Fibroblast of the conjunctiva (primary cell): ENCODE results near the gene RNF126.
A peak's percentile ranks its signal among the peaks of the same experiment; 100 is the strongest.
"Not testable (repeated sequence)": the region's sequence is repeated elsewhere in the genome, so short reads cannot be mapped to it uniquely, and the experiment has no call there.

Experiments
- DNase-seq: peaks from one replicate; pipeline ENCODE4 v3.0.0-alpha.2; 2010; ENCODE audit warnings: low read depth

Gene RNF126

DNA sequence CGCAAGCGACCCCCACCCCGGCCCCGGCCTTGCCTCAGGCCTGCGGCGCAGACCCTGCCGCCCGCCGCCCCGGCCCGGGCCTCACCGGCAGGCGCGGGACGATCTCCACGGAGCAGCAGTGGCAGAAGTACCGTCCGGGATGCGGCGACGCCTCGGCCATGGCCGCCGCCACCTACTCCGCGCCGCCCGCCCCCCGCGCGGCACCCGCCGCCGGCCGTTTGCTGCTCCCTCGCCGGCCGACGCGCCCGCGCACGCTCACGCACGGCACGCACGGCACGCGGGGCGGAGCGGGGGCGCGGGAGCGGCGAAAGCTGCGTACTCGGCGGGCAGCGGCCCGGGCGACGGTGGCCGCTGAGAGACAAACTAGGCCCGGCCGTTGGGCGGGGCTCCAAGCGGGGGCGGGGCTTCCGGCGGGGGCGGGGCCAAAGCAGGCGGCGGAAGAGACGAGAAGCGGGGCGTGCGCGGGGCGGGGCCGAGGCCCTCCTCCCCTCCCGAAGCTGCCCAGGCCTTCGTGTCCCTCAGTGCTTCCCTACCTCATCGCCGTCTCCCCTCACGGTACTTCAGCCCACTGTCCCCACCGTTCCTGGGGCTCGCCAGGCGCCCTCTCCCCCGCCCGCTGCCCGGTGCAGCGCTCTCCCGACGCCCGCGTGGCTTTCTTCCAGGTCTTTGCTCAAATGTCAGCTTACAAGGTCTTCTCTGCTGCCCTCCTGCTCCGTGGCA is at the start of gene RNF126:
TSS of gene RNF126 (minus strand) at position 253 of the 720 bp plus-strand sequence. CDS start at position 160, 93 bp downstream.
- peak; percentile 75 for DNase-seq

DNA sequence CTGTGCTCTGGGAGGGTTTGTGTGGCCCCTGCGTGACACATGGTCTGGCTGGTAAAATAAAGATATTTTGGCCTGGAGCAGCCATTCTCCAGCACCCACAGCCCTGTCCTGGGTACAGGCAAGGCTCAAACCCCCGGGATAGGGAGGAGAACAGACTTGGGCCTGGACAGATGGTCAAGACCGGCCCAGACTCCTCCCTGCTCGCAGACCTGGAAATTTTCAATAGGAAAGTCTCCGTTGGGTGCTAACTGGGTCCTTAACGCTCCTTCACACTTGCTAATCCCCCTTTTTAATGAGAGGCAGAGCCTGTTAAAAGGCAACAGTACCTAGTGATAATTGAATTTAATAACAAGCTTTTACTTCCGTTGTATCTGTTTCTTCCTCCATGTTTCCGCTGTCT is 48.2 kb upstream of the RNF126 start:
- DNase-seq, result no peak

DNA sequence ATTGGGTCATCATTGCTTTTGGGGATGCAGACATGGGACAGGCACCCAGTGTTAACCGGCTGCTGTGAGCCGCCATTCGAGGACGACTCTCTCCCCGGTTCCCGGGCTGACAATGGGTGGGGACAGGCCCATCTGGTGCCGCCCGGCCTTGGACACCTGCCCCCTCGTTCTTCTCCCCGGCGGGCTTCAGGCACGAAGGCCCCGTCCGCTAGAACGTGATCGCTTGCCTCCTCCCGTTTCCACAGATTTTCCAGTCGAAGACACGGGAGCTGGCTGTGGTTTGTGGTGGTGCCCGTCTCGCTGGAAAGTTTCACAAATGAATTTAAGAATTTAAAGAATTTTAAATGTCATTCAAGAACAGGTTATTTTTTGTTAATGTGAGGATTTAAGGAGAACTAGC is 47.8 kb upstream of the RNF126 start:
- DNase-seq, result no peak

DNA sequence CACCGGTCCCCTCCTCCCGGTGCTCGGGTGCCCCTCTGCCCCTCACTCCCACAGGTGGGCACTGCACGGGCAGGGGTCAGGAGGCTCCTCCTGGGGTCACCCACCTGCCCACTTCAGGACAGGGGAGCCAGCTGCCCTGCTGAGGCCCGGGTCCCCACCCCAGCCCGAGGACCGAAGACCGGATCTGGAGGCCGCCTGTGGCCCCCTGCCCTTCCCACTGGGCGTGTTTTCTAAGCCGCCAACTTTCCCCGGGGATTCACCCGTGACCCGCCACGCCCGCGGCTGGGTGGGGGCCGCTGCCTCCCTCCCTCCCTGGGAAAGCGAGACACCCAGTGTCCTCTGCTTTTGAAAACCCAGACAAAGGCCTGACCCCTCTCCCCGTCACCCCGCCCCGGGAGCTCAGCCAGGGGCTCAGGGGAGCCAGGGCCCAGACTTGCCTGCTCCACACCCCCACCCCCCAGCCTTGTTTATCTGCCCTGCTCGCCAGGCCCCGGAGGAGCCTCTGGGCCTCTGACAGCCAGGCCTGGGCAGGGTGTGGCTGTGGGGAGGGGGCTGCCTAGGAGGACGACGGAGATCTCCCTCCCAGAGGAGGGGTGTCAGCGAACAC is 47.1 kb upstream of the RNF126 start:
- DNase-seq, result no peak

DNA sequence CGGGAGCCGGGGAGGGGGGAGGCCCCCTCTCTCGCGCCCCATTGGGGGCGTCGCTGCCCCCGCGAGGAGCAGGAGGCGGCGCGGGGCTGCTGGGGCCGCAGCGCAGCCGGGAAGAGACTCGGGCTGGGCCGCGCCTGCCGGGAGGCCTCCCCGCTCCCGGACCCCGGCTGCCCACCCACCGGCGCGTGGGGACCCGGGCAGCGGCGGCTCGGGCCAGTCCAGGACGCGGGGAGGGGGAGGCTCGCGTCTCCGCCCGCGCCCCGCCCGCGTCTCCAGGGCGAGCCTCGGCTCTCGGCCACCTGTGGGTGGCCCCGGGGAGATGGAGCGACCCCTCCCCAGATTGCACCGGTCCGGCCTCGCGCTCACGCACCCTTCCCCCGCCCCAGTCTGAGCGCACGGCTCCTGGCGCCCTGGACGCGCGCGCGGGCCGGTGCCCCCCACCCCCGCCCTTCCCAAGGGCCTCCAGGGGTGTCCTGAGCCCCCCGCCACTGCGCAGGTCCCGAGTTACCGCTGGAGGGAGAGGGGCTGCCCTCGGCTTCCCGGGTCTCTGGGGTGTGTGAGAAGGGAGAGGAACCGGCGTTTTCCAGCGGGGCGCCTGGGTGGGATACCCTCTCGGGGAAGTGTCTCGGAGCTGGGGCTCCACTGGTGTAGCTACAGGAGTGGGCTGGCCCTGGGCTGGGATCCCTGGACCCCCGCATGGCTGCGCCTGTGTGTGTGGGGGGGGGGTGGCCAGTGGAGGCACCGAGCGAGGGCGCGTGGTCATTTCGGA is 46.4 kb upstream of the RNF126 start:
- DNase-seq, result no peak

DNA sequence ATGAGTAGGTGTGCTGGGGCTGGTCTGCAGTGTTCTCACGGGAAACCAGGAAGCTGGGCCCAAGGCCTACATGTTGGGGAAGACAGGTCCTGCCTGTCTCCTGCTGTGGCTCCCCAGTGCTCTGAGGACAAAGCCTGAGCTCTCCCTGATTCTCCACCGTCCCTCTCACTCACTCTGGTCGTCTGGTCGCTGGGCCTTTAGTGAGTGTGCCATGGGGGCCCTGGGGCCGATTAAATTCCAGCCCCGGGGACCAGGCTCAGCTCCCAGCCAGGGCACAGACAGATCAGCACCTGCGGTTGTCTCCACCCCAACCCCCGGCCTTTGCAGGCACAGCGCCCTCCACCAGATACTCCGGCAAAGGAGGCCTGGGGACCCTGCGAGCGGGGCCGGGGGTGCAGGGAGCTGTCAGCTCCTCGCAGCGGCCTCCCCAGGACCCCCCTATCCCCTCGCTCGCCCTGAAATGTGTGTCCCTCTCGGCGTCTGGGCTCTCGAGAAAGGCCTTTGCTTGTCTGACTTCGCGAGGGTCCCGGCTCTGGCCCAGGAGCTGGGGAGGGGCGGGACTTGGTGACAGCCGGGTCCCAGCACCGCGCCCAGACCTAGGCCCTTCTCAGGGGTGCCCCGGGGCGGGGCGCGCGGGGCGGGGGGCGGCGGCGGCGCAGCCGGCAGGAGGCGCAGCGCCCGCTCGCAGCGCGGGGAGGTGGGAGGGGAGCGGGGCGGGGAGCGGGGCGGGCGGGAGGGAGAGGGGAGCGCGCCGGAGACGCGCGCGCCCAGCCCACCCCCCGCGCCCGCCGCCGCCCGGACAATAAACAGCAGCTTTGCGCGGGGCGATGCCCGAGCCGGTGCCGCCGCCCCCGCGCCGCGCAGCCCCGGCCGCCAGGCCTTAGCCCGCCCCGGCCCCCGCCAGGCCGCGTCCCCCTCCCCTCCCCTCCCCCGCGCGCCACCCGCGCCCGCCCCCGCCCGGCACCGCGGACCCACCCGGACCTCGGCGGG is 45.4 kb upstream of the RNF126 start, which contains the start of gene PALM:
TSS of gene PALM (plus strand) at position 782 of the 990 bp plus-strand sequence. CDS start 212 bp downstream, outside the sequence.
- no peak for DNase-seq

DNA sequence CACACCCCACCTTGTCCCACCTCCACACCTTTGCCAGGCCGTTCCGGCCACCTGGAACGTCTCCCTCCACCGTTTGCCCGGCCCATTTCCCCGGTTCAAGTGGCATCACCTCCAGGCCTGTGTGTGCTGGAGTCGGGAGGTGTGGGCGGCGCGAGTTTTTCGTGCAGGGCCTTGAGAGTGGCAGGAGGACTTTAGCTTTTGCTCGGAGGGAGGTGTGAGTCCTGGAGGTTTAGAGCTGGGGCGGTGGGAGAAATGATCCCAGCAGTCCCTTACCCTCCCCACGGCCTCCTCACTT is 41.4 kb upstream of the RNF126 start:
- no peak for DNase-seq

DNA sequence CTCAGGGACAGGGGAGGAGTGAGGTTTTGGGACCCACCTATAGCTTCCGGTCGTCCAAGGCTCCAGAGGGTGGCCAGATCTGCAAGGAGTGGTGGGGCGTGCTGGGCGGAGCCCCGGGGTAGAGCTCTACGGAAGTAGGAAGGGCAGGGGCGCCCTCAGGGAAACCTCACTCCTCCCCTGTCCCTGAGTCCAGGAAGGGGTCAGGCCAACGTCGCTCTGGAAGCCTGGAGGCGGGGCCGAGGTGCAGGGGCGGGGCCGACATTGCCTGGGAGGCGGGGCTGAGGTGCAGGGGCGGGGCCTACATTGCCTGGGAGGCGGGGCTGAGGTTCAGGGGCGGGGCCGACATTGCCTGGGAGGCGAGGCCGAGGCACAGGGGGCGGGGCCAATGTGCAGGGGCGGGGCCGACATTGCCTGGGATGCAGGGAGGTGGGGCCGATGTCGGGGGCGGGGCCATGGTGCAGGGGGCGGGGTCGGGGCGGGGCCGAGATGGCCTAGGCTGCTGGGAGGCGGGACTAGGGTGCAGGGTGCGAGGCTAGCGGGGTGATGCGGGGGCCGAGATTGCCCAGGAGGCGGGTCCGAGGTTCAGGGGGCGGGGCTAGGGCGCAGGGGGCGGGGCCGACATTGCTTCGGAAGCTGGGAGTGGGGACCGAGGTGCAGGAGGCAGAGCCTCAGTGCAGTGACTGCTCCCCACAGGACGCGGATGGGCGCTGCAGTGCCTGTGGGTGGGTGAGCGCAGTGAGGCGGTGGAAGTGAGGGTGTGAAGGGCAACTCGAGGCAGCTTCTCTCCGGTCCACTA is 40.8 kb upstream of the RNF126 start:
- no peak for DNase-seq

DNA sequence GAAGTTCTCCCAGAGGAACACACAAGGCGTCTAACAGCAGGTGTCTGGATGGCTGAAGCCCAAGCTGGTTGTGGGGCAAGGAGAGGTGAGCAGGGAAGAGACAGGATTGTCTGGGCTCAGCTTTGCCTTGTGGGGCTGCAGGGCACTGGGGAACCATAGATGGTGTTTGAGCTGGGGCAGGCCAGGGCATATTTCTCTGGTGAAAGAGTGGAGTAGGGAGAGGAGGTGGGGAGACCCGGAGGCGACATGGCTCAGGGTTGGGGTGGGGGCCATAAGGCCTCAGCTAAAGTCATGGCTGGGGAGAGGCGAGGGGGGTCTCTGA is 40.3 kb upstream of the RNF126 start:
- DNase-seq, result no peak

DNA sequence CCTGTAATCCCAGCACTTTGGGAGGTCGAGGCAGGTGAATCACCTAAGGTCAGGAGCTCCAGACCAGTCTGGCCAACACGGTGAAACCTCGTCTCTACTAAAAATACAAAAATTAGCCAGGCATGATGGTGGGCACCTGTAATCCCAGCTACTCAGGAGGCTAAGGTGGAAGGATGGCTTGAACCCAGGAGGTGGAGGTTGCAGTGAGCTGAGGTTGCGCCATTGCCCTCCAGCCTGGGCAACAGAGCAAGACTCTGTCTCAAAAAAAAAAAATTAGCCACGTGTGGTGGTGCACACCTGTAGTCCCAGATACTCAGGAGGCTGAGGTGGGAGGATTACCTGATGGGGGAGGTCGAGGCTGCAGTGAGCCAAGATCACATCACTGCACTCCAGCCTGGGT is 39.8 kb upstream of the RNF126 start:
- not testable (repeated sequence) for DNase-seq

DNA sequence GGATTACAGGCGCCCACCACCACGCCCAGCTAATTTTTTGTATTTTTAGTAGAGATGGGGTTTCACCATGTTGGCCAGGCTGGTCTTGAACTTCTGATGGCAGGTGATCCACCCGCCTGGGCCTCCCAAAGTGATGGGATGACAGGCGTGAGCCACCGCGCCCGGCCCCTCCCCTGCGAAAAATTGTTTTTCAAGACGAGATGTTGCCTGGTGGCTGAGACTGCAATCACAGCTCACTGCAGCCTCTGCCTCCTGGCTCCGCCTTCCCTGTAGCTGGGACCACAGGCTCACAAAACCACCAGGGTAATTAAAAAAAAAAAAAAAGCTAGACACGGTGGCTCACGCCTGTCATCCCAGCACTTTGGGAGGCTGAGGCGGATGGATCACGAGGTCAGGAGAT is 36.9 kb upstream of the RNF126 start:
- DNase-seq, result not testable (repeated sequence)

DNA sequence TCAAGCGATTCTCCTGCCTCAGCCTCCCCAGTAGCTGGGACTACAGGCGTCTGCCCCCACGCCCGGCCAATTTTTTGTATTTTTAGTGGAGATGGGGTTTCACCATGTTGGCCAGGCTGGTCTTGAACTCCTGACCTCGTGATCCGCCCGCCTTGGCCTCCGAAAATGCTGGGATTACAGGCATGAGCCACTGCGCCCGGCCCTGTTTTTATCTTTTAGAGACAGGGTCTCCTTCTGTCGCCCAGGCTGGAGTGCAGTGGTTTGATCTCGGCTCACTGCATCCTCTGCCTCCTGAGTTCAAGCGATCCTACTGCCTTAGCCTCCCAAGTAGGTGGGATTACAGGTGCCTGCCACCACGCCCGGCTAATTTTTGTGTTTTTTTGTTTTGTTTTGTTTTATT is 35.5 kb upstream of the RNF126 start:
- not testable (repeated sequence) for DNase-seq

DNA sequence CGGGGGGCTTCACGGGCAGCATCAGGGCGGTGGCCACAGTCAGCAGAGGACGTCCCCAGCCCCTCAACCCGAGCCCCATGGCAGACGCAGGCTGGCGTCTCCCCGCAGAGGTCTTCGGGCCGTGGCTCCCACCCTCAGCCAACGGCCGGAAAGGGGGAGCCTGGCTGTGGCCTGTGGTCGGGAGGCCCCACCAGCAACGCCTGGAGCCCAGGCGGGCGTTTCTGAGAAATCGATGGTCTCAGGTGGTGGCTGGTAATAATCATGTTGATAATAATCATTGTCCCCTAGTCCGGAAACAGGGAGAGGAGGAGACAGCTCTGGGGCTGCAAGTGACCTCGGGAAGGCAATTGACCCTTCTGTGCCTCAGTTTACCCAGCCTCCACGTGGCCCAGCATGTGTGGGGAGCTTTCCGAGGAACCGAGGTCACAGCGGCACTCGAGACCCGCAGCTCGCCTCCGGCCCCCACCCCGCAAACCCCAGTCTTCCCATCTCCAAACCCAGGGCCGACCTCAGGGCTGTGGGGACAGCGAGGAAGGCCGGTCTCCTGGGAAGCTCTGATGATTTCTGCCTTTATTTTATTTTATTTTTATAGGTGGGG is 32.4 kb upstream of the RNF126 start, which contains the start of gene PRSS57:
TSS of gene PRSS57 (minus strand) at position 101 of the 598 bp plus-strand sequence. CDS start at position 79, 22 bp downstream.
- DNase-seq, result no peak

DNA sequence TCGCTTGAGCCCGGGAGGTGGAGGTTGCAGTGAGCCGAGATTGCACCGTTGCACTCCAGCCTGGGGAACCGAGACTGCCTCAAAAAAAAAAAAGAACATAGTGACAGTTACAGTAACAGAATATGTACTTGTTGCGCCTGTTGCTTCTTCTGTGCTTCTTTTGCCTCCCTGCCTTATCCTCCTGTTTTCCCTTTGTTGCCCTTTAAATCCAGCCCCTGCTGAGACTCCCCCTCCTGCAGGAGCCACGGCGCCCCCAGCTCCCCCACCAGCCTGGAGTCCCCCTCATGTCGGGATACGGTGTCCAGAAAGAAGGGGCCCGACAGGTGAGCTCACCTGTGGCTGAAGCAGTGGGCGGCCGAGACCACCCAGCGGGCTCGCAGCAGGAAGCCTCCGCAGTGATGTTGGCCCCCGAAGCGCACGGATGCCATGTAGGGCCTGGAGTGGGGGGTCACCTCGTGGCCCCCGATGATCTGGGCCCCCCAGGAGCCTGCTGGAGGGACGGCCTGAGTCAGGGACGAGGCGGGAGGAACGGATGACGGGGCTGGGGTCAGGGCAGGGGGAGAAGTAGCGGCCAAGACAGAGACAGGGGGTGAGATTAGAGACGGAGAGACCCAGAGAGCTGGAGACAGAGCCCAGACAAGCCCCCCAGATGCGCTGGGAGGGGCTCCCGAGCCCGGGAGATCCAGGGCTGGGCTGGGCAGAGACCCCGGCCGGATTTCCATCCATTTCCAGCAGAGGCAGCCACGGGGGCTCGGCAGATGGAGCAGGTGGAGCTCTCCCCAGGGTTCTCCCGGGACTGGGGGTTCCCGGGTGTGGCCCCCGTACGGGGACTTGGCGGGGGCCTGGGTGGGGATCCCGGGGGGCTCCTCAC is 31.7 kb upstream of the RNF126 start:
- no peak for DNase-seq

DNA sequence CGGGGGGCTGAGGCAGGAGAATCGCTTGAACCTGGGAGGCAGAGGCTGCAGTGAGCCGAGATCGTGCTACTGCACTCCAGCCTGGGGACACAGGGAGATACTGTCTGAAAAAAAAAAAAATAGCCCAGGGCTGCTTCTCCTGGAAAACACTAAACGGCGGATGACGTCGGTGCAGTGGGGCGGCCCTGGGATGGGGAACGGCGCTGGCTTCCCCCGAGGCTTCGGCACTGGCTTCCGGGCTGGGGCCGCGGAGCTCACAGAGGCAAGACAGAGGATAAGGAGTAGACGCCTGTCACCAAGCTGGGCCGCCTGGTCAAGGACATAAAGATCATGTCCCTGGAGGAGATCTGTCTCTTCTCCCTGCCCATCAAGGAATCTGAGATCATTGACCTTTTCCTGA is 27.2 kb upstream of the RNF126 start:
- DNase-seq, result no peak

DNA sequence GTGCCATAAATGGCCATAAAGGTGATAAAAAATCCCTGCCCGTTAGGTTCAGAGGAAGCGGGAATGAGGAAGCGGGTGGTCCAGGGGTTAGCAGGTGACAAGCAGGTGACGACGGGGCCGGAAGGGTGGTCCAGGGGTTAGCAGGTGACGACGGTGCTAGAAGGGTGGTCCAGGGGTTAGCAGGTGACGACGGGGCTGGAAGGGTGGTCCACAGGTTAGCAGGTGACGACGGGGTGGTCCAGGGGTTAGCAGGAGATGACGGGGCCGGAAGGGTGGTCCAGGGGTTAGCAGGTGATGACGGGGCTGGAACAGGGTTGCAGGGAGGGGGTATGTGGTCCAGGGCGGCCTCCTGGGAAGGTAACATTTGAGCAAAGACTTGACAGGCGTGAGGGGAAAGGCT is 26.0 kb upstream of the RNF126 start:
- DNase-seq, result no peak

DNA sequence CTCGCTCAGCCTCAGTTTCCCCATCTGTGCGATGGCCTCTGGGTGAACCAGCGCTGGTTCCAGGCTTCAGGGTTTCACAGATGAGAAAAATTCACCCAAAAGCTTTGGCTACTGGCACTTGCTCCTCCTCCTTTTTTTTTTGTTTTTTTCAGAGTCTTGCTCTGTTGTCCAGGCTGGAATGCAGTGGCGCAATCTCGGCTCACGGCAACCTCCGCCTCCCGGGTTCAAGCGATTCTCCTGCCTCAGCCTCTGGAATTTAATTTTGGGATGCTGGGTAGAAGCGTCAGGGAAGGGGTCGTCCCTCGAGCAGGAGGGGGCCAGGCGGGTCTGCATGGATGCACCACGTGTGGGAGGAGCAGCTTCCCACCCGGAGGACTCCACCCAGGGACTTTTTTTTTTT is 25.2 kb upstream of the RNF126 start:
- no peak for DNase-seq

DNA sequence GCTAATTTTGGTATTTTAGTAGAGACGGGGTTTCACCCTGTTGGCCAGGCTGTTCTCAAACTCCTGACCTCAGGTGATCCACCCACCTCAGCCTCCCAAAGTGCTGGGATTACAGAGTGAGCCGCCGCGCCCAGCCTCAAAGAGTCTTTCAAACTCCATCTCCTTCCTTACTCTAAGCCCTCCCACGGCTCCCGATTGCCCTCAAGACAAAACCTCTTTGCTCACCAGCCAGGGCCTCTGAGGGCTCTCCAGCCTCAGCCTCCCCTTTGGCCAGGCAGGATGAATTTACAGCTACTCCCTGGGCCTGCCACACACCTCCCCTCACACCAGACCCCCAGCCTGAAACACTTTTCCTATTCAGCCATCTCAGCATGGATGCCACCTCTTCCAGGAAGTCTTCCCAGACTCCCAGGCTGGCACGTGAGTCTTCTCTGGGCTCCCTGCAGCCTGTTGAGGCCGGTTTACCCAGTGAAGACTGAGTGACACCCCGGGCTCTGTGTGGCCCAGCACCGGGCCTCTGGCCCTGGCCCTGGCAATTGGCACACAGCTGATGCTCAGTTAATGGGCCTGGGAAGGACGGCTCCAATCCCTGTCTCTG is 24.7 kb upstream of the RNF126 start:
- DNase-seq, result no peak

DNA sequence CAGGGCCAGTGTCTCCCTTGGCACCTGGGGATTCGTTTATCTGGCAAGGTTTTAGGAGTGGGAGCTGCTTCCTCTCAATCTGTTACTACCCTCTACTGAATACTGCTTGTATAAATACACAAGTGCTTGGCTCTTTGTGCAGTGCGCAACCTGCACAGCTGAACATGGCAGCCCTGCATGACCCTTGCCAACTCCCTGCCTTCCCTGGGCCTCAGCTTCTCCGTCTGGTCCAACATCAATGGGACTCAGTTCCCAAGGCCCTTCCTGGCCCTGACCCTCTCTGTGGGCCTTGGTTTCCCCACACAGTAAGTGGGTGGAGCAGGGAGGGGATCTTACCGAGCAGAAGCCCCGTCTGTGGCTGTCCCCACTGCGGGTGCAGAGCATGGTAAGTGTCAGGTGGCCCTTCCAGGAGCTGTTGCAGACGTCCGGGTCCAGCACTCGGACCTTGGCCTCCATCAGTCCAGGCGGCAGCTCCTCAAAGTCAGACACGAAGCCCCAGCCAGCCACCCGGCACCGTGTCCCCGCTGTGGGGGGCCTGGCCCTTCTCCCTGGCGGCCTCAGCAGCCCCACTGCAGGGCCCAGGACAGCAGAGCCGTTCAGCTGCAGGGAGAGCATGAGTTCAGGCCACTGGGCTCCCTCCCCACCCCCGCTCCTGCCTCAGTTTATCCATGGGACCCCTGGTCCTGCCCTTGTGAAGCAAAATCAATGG is 23.7 kb upstream of the RNF126 start:
- no peak for DNase-seq
